H1 (cell line): ENCODE measurements around the gene NIFK. TPM values are rescaled to one million over a fixed set of nuclear protein-coding genes. Genes with fewer than 3 reads are reported as not detected.

Experiments
- CTCF ChIA-PET: fragments of 300-600 bp; sonication (Branson Sonifier 250); formaldehyde crosslinking; loops from one replicate; lab custom pipeline; 2021; ENCODE audit not compliant: partially characterized antibody; lab: Charles Lee
- POLR2A ChIA-PET: fragments of 300-600 bp; sonication (Branson Sonifier 250); formaldehyde crosslinking; loops from one replicate; lab custom pipeline; 2021; ENCODE audit warnings: inconsistent platforms; ENCODE audit not compliant: partially characterized antibody; lab: Charles Lee
- DNase-seq, 2 experiments: peaks; one replicate each; pipeline versions ENCODE4 v3.0.0 to v3.0.0-alpha.2; 2010 to 2022; ENCODE audit warnings: low spot score in 2 of 2, low read depth in 1 of 2, mixed read lengths in 1 of 2
- FAIRE-seq: peaks from 2 replicates; lab custom pipeline; 2011; peaks lifted over from hg19 to GRCh38; lab: Jason Lieb, UNC
- H2AFZ ChIP-seq: 2 replicates; pipeline ENCODE4 v1.8.1; 2012; ENCODE audit warnings: low read length, inconsistent platforms
- H2AK5ac ChIP-seq: 2 replicates; pipeline ENCODE4 v1.6.1; 2013; ENCODE audit warnings: low read depth, low read length
- H2BK120ac ChIP-seq: replicated peaks from 2 replicates; pipeline ENCODE3; 2013; ENCODE audit warnings: low read depth, low read length, inconsistent platforms
- H2BK12ac ChIP-seq: 2 replicates; pipeline ENCODE4 v1.6.1; 2013; ENCODE audit warnings: low read depth, low read length
- H2BK15ac ChIP-seq: 2 replicates; pipeline ENCODE4 v1.6.1; 2013; ENCODE audit warnings: low read length
- H2BK20ac ChIP-seq: 2 replicates; pipeline ENCODE4 v1.6.1; 2013; ENCODE audit warnings: low read length
- H2BK5ac ChIP-seq: 2 replicates; pipeline ENCODE4 v1.6.1; 2013; ENCODE audit warnings: low read depth, low read length
- H3K14ac ChIP-seq: 2 replicates; pipeline ENCODE4 v1.6.1; 2013; ENCODE audit warnings: inconsistent platforms; ENCODE audit not compliant: insufficient read length
- H3K18ac ChIP-seq: 2 replicates; pipeline ENCODE4 v1.6.1; 2013; ENCODE audit warnings: low read length; ENCODE audit errors: extremely low read depth
- H3K23ac ChIP-seq: 2 replicates; pipeline ENCODE4 v1.6.1; 2013; ENCODE audit warnings: inconsistent platforms; ENCODE audit not compliant: insufficient read length
- H3K23me2 ChIP-seq: 2 replicates; pipeline ENCODE4 v1.6.1; 2013; ENCODE audit warnings: low read depth, low read length
- H3K27ac ChIP-seq: 2 replicates; pipeline ENCODE4 v1.6.1; 2011; ENCODE audit warnings: low read depth, low read length, inconsistent platforms
- H3K27me3 ChIP-seq, 4 experiments: replicated peaks in 1 of 4; 1 replicate in 1 of 4; 2 replicates in 3 of 4; pipeline versions ENCODE4 v1.6.1 to v1.8.1; 2011 to 2013; ENCODE audit warnings: low read length in 3 of 4, mild to moderate bottlenecking in 3 of 4, inconsistent platforms in 2 of 4, mixed read lengths in 2 of 4, moderate library complexity in 1 of 4; ENCODE audit not compliant: control insufficient read depth in 3 of 4, insufficient read depth in 3 of 4; ENCODE audit errors: extremely low read depth in 1 of 4
- H3K36me3 ChIP-seq, 4 experiments: 2 replicates each; pipeline versions ENCODE4 v1.6.1 to v1.8.1; 2011 to 2013; ENCODE audit warnings: mild to moderate bottlenecking in 4 of 4, low read length in 3 of 4, moderate library complexity in 2 of 4, control low read depth in 1 of 4, inconsistent platforms in 1 of 4; ENCODE audit not compliant: insufficient read depth in 4 of 4, control insufficient read depth in 2 of 4
- H3K4ac ChIP-seq: replicated peaks from 2 replicates; pipeline ENCODE3; 2013; ENCODE audit warnings: low read length, low read depth, mixed read lengths, inconsistent platforms; ENCODE audit not compliant: insufficient read length
- H3K4me1 ChIP-seq, 4 experiments: replicated peaks in 1 of 4; 1 replicate in 1 of 4; 2 replicates in 3 of 4; pipeline versions ENCODE4 v1.6.1 to v1.8.1; 2011 to 2013; ENCODE audit warnings: low read length in 3 of 4, inconsistent platforms in 2 of 4, mixed read lengths in 1 of 4; ENCODE audit not compliant: insufficient read depth in 4 of 4, control insufficient read depth in 3 of 4
- H3K4me2 ChIP-seq, 2 experiments: 2 replicates each; pipeline versions ENCODE4 v1.6.1 to v1.8.1; 2011 to 2013; ENCODE audit warnings: low read depth in 2 of 2, low read length in 2 of 2, control low read depth in 1 of 2, inconsistent platforms in 1 of 2, mild to moderate bottlenecking in 1 of 2; ENCODE audit not compliant: insufficient read depth in 1 of 2
- H3K4me3 ChIP-seq, 4 experiments: fragments of 200-600, 300-600 bp in 1 of 4; sonication (generic), shearing (Covaris generic), sonication (Bioruptor Twin) in 1 of 4; 2 replicates each; pipeline versions ENCODE4 v1.5.1 to v1.8.1; 2011 to 2016; ENCODE audit warnings: low read length in 4 of 4, low read depth in 3 of 4, control low read depth in 2 of 4, inconsistent platforms in 2 of 4, mild to moderate bottlenecking in 2 of 4, mixed read lengths in 1 of 4, moderate library complexity in 1 of 4; ENCODE audit not compliant: insufficient read depth in 2 of 4; ENCODE audit errors: extremely low read depth in 1 of 4
- H3K56ac ChIP-seq: replicated peaks from 2 replicates; pipeline ENCODE3; 2013; ENCODE audit warnings: low read depth, mild to moderate bottlenecking, mixed read lengths, low read length, inconsistent platforms; ENCODE audit not compliant: insufficient read length
- H3K79me1 ChIP-seq: 2 replicates; pipeline ENCODE4 v1.6.1; 2013; ENCODE audit warnings: low read depth, low read length, control low read depth
- H3K79me2 ChIP-seq, 2 experiments: 2 replicates each; pipeline versions ENCODE4 v1.6.1 to v1.8.1; 2012 to 2013; ENCODE audit warnings: low read length in 2 of 2, mild to moderate bottlenecking in 2 of 2, inconsistent platforms in 1 of 2; ENCODE audit not compliant: insufficient read depth in 2 of 2, control insufficient read depth in 1 of 2
- H3K9ac ChIP-seq, 4 experiments: replicated peaks in 1 of 4; 1 replicate in 1 of 4; 2 replicates in 3 of 4; pipeline versions ENCODE4 v1.6.1 to v1.8.1; 2011 to 2013; ENCODE audit warnings: low read depth in 3 of 4, low read length in 3 of 4, control low read depth in 2 of 4, mild to moderate bottlenecking in 2 of 4, moderate library complexity in 2 of 4, inconsistent platforms in 1 of 4; ENCODE audit errors: extremely low read depth in 1 of 4
- H3K9me3 ChIP-seq, 2 experiments: 2 replicates each; pipeline versions ENCODE4 v1.6.1 to v1.8.1; 2012 to 2013; ENCODE audit warnings: mild to moderate bottlenecking in 2 of 2, moderate library complexity in 2 of 2, control low read depth in 1 of 2, inconsistent platforms in 1 of 2, low read depth in 1 of 2, low read length in 1 of 2, mixed read lengths in 1 of 2; ENCODE audit not compliant: insufficient read depth in 2 of 2
- H4K20me1 ChIP-seq, 2 experiments: replicated peaks in 1 of 2; 2 replicates each; pipeline versions ENCODE3 to v1.8.1; 2011 to 2013; ENCODE audit warnings: inconsistent platforms in 2 of 2, low read length in 2 of 2, mild to moderate bottlenecking in 1 of 2; ENCODE audit not compliant: insufficient read depth in 2 of 2, control insufficient read depth in 1 of 2
- H4K5ac ChIP-seq: 2 replicates; pipeline ENCODE4 v1.6.1; 2013; ENCODE audit warnings: low read length, low read depth, mixed read lengths, inconsistent platforms; ENCODE audit not compliant: insufficient read length
- H4K8ac ChIP-seq: 2 replicates; pipeline ENCODE4 v1.8.0; 2013; ENCODE audit warnings: mild to moderate bottlenecking, moderate library complexity, low read length, inconsistent platforms; ENCODE audit not compliant: insufficient read depth; ENCODE audit errors: extremely low read depth
- H4K91ac ChIP-seq: replicated peaks from 2 replicates; pipeline ENCODE3; 2013; ENCODE audit warnings: low read length, mixed read lengths, inconsistent platforms; ENCODE audit not compliant: insufficient read length
- EP300 ChIP-seq, 2 experiments: IDR thresholded peaks; 1 replicate in 1 of 2; 2 replicates in 1 of 2; pipeline ENCODE4 v1.6.1; 2011 to 2012; ENCODE audit warnings: low read depth in 2 of 2, low read length in 2 of 2, mild to moderate bottlenecking in 2 of 2, borderline replicate concordance in 1 of 2, inconsistent platforms in 1 of 2, moderate library complexity in 1 of 2
- HDAC6 ChIP-seq: IDR thresholded peaks from one replicate; pipeline ENCODE4 v1.7.1; 2012; ENCODE audit warnings: low read depth, mild to moderate bottlenecking, inconsistent platforms, low read length, moderate library complexity
- JUN ChIP-seq: IDR thresholded peaks from 2 replicates; pipeline ENCODE4 v1.6.1; 2011; ENCODE audit warnings: low read depth, mild to moderate bottlenecking, improper control_type of control experiment, low read length
- KDM5A ChIP-seq: fragments of 200-600 bp; IDR thresholded peaks from 2 replicates; pipeline ENCODE4 v1.7.1; 2012; ENCODE audit warnings: mild to moderate bottlenecking, low read length, inconsistent platforms, mixed read lengths
- POLR2AphosphoS5 ChIP-seq: IDR thresholded peaks from 2 replicates; pipeline ENCODE4 v1.6.1; 2011; ENCODE audit warnings: low read depth, low read length
- RXRA ChIP-seq: IDR thresholded peaks from 2 replicates; pipeline ENCODE4 v1.6.1; 2011; ENCODE audit warnings: low read depth, mild to moderate bottlenecking, low read length, moderate library complexity; ENCODE audit not compliant: insufficient read depth
- SAP30 ChIP-seq: fragments of 300-600 bp; sonication (generic); IDR thresholded peaks from 2 replicates; pipeline ENCODE4 v1.7.1; 2012; ENCODE audit warnings: low read length, moderate library complexity, mild to moderate bottlenecking, inconsistent platforms; ENCODE audit not compliant: insufficient read depth, insufficient replicate concordance
- WGBS, 2 experiments: shearing (Covaris generic) in 1 of 2; methylation state at CpG; one replicate each; pipeline versions ENCODE4 v1.1.6 to v1.1.7; 2013 to 2015; ENCODE audit warnings: low lambda C conversion rate in 2 of 2, mixed read lengths in 2 of 2, inconsistent platforms in 1 of 2, low coverage in 1 of 2, missing lambda C conversion rate in 1 of 2; ENCODE audit not compliant: insufficient replicate concordance in 2 of 2, insufficient coverage in 1 of 2, insufficient read length in 1 of 2; ENCODE audit errors: extremely low coverage in 1 of 2, missing lambda C conversion rate in 1 of 2; 5-methylcytosine and 5-hydroxymethylcytosine counted together
- polyA plus RNA-seq, 7 experiments: library from polyadenylated mRNA; depleted of rRNA in 3 of 7; stranded (reverse) in 5 of 7; unstranded in 2 of 7; fragments of >200 nt in 5 of 7; fragments of 200-250 nt in 2 of 7; gene quantifications; 1 replicate in 5 of 7; 2 replicates in 1 of 7; 4 replicates in 1 of 7; pipeline versions ENCODE4 v1.2.1 to v1.2.3, GENCODE V29; 2011 to 2013; ENCODE audit warnings: missing spikeins in 2 of 7, mixed read lengths in 2 of 7
- total RNA-seq: library from RNA; stranded (reverse); fragmentation: NEBNext Ultra II Directional; extraction: Animal tissue kit (Norgen Biotek cat#: 25700); gene quantifications from 2 replicates; pipeline ENCODE4 v1.2.1, GENCODE V29; 2021

Gene NIFK
- total and polyA plus RNA-seq, 2 of the 8 experiments (the other 6 are each of a cell fraction or from before 2014, with no cell fraction given), result 24.4 to 117 TPM

- Histone ChIP-seq H2AK5ac (no peak overlapping the region), H2BK5ac (no peak overlapping the region), H2AFZ (no peak overlapping the region), H3K4me1 (no peaks in the 10 kb centered on the region), H3K23ac (no peak overlapping the region), H2BK20ac (no peak overlapping the region), H3K14ac (no peak overlapping the region), H2BK12ac (no peak overlapping the region), H2BK15ac (no peak overlapping the region), H4K8ac (no peak overlapping the region), H3K56ac (no peak overlapping the region), H3K27me3 (no peaks in the 10 kb centered on the region), H3K79me1 (no peaks in the 10 kb centered on the region), H3K4me2 (no peak overlapping the region), H3K23me2 (no peaks in the 10 kb centered on the region), H3K79me2 (no peaks in the 10 kb centered on the region), H3K4ac (no peak overlapping the region), H4K5ac (no peak overlapping the region), H3K9ac (no peak overlapping the region), H3K9me3 (no peaks in the 10 kb centered on the region), H2BK120ac (no peak overlapping the region), H4K91ac (no peak overlapping the region), H3K27ac (no peak overlapping the region), H3K4me3 (no peak overlapping the region), H4K20me1 (no peaks in the 10 kb centered on the region), H3K18ac (no peak overlapping the region), H3K36me3 (peaks cover 2 to 19% (median 10%) of the 10 kb centered on the region in 4 experiments; a peak in 6 of 8 replicates)
- FAIRE-seq (no peak), DNase-seq (no peak)
- CTCF ChIA-PET, result interaction anchor here (0.7 to 1.2 kb wide), 3 partner anchors 9 to 153 kb away, joined by 3 read pairs; no protein-coding TSS in a partner anchor
- TF ChIP-seq POLR2AphosphoS5, result no peak
- no peak for TF ChIP-seq EP300 (IDR thresholded peaks at IDR 0.05; ENCODE audit: borderline replicate concordance in 1 of 2, low read depth in 2 of 2, low read length in 2 of 2)
- TF ChIP-seq JUN, result no peak
- TF ChIP-seq RXRA, result no peak
- no peak for TF ChIP-seq SAP30
- TF ChIP-seq KDM5A, result no peak
- no peak for TF ChIP-seq HDAC6
- POLR2A ChIA-PET, result interaction anchor here (0.6 to 2.0 kb wide), 4 partner anchors 9 to 385 kb away, joined by 3 to 6 read pairs (median 4); partner anchors contain the start of gene RNU4ATAC
- 88% methylated on average over 5 of the region's 5 CpGs; no CpG with 5 or more reads in 1 of the 2 experiments for WGBS, 2 experiments
Measured at GRCh38 chr2:121723316-121723715, 13.4 kb downstream of the NIFK start.
